Measurements from ENCODE around the gene RAB36.

The RAB36 gene

DNA sequence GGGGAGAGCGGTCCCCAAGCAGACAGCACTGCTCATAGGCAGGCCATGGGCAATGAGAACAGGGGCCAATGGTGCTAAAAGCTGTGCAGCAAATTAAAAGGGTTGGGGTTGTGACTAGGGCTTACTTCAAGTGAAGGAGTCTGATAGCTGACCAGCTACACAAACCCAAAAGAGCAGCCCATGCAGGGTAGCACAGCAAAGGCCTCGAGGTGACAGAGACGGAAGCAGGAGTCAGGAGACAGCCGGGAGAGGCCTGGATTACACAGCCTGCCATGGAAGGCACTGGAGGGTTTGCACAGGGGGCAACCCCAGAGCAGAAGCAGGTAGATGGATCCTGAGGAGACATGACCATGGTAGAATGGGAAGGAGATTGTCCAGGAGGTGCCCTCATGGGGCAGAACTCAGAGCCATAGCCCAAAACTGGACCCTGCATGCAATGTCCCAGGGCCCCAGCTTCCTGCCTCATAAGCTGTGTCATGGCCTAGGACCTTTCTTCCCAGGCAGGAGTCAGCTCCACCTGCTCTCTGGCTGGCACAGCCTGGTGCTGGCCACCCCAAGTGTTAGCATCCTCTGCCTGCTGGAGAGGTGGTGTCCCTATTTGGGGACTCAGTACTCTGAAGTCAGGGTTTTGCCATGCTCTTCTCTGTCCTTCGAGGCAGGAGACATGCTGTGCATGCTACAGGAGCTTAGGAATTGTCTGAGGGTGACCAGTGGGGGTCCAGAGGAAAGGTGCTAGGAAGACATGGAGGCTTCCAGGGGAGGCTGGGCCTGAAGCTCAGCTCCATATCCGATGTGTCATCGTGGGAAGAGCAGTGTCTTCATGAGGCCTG is 36.8 kb upstream of the RAB36 start:
- no peak for DNase-seq

DNA sequence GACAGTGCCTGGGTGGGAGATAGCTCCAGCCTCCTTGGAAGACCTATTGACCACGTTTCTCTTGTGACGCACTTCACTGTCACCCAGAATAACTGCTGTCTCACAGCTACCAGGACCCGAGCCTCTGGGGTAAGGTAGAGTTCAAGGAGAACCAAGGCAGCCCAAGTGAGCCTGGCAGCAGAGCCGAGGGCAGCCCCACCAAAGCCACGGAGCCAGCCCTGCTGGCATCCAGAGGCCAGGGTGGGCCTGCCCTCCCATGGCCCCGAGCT is 36.3 kb upstream of the RAB36 start:
- DNase-seq, result no peak

DNA sequence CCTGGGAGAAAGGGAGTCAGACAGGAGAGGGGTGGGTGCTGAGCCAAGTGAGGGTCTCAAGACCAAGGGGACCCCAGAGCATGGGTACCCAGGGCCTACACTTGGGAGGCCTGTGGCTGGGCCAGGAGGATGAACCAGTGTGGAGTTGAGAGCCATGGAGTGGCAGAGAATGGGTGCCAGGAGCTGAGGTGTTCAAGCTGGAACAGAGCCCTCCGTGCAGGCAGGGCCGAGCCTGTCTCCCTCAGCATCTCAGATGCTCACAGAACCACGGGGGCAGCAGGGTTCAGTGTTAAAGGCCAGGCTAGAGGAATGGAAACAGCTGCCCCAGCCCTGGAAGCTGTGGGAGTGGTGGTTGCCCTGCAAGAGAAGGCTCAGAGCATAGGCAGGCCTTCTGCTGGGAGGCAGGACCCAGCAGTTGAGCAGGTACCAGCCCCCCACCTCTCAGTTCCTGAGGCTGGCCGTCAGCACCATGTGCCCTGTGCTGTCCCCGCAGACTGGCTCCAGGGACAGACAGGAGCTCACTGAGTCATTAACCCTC is 35.8 kb upstream of the RAB36 start:
- DNase-seq, result no peak

DNA sequence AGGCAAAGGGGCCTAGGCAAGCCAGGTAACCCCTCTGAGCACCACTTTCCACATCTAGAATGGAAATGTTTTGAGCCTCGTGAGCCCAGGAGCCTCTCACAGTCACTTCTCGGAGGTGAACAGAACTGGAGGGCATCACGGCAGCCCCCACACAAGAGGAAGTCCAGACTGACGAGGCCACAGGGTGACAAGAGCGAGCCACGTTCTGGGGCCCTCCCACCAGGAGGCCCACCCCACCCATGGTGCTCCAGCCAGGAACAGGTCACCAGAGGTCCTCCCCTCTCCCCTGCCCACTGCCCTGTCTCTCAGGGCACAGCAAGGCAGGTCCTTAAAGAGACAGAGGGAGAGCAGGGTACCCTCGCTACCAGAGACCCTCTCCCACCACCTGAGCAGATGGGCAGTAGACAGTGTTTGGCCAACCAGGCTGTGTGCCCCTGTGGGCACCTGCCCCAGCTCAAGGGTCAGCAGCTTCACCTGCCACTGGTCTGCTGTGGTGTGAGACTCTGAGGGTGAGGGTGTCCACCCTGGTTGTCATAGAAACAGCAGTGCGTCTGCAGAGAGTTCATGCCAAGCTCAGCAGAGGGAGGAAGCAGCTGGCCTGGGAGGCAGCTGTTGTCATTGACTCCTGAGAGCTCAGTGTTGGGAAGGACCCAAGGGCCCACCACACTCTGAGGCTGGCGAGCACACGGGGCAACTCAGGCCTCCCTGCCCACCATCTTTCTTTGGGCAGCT is 34.9 kb upstream of the RAB36 start:
- no peak for DNase-seq

DNA sequence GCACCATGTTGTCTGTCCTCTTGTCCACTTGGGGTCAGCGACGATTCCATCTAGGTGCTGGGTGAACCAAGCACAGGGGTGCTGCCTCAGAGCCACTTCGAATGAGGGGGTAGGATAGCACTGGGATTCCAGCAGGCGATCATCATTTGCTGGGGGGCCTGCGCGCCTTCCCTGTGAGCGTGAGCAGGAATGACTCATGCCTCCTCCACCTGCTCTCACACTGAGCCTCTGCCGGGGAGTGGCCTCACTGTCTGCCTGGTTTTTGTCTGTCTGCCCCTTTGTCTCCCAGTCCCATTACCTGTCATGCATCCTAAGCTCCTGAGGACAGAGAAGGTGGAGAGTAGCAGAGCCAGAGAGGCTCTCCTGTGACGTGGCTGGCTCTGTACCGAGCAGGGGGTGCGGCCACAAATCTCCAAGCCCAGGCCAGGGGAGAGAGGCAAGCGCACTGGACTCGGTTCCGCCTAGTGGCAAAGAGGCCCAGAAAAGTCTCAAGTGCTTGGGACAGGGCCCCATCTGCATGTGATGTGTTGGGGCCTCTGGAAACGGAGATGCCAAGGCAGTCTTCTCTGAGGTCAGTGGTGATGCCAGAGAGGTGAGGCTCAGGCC is 34.3 kb upstream of the RAB36 start:
- no peak for DNase-seq

DNA sequence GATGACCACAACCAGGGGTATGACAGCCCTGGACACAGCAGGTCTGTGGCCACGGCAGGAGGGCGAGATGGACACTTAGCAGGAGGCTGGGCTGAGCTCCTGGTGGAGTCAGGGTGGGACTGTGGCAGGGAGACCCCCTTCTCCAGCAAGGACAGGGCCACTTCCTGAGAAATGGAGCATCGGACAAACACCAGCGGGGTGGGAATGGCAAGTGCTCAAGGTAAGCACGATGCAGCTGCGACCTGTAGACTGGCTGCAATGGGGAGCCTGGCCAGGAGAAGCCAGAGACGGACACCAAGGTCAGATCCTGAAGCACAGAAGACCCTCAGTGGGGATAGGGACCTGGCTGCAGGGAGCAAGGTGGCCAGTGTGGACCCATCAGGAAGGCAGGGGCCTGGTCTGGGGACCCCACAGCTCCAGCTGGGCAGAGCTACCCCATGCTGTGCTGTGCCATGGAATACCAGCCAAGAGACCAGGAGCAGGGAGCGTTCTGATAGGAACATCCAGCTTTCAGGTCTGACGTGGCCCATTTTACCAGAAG is 32.7 kb upstream of the RAB36 start:
- DNase-seq, result no peak

DNA sequence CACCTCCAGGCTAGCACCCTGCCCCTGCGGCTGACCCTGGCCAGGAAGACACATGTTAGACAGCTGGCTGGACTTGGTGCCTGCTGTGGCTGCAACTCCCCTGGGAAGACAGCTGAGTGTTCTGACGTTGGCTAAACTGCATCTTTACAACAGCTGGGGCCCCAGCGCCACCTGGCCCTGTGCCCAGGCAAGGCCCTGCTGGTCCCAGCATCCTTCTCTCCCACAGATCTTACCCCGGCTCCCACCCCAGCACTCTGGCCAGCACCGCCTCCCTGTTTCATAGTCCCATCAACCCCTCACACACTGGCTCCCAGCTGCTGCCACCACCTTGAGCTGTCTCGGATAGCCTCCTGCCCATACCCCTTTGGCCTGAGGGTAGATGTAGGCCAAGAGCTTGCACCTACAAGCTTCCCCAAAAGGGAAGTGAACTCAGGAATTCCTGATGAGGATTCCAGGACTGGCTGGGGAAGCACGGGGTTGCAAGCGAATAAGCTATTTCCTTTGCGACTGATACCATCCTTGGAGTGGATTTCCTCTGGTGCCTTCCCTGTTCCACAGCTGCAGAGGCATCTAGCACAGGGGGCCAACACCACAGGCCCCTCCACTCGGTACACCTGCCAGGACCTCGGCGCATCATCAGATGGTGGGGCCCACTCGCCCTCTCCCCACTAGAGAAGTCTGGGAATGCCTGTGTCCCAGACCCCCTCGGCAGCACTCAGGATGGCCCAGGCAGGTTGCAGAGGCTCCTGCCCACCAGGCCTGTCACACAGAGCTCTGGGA is 32.0 kb upstream of the RAB36 start:
- DNase-seq, result no peak

DNA sequence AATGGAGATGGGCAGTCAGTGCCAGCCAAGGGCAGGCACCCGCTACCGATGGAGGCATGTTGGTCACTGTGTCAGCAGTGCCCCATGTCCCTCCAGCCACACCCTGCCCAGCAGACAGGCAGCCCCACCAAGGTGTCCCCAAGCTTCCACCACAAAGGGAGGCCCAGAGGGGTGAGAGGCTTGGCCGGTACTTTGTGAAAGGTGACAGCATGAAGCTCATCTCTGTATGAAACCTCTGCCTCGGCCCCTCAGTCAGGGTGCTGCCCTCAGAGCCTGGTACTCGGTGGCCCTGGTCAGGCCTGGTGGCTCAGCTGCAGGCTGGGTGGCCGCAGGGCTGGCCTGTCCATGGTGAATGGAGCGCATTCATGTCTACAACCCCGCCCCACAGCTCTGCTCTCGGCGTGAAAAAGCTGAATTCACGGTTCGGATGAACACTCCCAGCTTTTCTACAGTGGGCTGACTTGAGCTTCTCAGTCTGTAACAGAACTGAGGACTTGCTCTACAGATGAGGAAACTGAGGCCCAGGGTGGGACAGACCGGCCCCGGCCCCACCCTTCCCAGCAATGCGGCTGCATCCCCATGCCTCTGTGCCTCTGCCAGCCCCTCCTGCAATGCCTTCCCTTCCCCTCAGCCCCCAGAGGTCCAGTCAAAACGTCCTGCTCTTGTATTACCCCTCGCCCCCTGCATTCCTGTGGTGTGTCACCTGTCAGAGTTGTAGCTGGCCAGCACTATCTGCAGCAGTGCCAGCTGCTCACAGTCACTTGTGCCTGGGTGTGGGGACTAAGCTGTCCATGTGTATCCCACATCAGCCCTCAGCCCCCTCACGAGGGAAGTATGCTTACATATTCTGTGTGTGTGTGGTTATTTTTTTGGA is 31.2 kb upstream of the RAB36 start:
- DNase-seq, result no peak

DNA sequence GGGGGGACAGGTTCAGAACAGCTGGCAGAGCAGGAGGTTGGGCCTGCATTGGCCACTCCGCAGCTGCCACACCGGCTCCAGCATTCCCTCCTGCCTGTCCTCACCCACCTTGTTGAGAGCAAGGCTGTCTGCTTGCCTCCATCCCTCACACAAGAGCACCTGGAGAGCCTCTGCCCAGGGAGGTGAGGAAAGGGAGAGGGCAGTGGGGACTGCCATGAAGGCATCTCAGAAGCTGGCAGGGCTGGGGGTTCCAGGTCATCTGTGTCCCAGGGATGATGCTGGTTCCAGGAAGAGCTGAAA is 30.6 kb upstream of the RAB36 start:
- DNase-seq, result no peak

DNA sequence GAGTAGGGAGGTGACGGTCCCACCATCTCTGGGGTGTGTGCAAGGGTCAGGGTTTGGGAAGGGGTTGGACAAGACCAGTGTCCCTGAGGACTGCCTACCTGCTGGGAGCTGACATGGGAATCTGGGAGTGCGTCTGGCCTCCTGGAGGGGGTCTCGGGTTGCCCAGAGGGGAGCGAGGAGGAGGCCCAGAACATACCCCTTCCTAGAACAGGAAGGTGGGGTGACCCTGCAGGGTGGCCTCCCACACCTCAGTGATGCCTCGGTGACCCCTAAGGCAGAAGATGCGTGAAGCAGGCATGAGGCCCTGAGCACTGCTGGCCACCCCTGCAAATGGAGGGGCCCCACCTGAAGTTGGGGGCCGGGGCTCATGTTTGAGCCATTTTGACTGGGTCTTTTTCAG is 29.9 kb upstream of the RAB36 start:
- DNase-seq, result no peak

DNA sequence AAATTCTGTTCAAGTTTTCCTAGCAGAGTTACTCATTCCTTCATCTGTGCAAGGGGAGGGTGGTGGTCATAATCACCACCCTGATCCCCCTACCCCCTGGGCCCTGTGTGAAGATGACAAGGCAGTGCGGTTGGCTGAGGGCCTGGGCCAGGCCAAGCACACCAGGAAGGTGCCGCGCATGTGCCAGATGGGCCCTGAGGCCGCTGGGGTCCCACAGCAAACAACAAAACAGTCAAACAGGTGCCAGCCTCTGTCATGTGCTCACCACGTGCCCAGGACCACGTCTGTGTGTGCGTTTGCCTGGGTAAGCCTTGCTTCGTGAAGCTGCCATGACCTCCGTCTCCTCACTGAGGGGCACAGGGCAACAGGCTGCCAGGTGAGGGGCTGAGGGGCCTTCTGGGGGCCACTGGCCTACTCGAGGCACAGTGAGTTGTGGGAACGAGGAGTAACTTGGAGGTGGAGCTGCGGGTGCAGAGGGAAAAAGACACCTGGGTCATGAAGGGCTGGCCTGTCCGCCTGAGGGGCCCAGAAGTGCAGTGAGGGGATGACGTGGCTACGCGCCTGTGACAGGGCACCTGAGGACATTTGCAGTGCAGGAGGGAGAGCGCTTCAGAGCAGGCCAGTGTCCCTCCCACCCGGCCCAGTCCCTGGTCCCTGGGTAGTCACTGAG is 29.3 kb upstream of the RAB36 start:
- DNase-seq, result no peak

DNA sequence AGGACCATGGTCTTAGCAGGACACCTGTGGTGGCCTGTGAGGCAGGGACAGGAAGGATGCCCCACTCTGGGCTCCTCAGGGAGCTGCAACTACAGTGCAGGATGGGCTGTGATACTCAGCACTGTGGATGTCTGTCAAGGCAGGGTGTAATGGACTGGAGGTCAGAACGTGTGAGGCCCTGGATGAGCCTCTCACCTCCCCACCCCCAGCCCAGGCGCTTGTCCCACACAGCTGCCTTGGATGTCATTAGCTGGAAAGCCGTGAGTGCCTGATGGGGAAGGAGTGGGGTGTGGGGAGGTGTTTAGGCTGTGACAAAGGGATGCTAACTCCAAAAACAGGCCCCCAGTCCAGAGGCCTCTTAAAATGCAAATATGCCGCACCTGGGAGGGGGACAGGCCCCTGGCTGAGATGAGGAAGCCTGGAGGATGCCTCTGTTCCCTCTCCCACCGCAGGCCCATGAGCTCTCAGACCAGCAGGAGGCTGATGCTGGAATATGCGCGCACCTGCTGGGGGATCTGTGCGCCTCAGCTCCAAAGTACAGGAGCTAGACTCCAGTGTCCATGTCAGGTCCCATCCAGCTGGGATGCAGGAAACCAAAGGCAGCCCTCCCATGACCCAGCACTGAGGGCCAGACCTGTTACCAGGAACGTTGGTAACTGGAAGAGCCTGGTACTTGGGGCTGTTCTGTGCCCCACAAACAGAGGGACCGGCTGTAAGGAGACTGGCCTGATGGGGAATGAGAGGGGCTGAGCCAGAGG is 28.6 kb upstream of the RAB36 start:
- no peak for DNase-seq

DNA sequence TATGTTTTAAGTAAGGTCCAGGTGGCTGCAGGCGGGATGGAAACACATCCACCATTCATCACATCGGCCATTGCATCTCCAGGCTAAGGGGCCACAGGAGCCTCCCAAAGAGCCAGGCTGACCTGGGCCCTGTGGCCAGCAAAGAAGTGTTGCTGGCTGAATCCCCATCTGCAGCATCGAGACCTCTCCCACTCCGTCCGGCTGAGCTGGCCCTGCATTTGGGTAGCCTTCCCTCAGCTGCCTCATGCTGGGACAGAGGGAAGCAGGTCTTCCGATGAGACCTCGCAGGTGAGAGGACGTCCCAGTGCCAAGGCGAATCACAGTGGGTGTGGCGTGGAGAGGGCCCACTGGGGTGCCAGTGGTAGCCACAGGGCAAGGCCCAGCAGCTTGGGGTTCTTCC is 28.0 kb upstream of the RAB36 start:
- DNase-seq, result no peak

DNA sequence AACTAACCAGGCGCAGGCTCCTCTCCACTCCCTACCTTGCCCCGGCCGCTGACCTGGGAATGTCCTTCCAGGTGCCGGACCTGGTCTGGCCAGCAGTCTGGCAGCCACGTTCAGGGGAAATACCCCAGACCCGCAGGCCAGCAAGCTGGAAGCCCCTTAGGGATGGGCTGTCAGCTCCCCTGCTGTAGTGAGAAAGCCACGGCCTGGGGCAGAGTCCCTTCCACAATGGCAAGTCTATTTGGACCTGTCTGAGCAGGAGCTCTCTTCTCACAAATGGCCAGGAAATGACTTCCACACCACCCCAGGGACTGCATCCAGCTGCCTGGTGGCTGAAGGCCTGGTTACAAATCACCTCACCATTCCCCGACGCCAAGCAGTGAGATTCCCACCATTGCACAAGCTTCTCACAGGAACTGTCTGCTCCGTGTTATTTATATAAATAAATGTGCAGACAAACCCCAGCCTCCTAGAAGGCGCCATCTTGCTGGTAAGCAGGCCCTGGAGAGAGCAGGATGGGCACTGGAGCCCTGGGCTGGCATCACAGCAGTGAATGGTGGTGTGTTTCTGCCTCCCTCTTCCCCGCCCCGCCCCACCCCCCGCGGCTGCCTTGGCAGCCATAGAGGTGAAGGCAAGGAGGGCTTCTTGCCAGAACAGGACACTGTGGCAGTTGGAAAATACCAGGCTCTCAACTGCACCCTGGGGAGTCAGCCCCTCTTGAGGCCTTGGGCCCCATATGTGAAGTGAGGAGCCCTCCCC is 27.2 kb upstream of the RAB36 start:
- DNase-seq, result no peak

DNA sequence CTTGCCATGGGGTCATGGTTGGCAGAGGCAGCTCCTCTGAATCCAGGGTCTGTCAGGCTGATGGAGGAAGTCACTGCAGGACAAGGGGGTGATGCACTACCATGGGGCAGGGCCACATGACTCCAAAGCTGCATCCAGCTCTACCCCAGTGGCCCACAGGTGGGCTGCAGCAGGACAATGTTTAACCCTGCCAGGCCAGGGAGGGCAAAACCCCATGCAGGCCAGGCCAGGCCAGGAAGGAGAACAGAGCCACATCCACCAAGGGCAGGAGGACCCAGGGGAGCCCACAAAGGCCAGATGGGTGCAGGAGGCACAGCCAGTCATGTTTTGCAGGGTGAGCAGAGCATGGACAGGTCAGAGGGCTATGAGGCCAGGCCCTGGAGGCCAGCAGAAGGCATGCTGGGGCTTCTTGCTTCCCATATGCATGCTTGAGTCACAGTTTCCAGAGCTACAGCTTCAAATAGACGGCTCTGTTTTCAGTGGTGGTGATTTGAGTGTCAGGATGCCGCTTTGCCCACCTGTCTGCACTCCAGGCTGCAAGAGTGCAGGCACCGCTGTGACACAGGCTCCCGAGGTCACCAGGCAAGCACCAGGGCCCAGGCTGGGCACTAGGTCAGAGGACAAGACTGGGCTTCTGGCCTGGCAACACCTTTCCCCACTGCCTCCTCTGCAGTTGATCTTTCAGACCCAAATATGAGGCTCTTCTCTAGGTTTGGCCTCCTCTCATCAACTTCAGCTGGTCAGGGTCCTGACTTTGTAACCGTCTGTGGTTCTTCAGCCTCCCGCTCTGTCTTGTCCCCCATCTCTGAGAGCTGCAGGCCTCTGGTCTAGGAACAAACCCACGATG is 26.4 kb upstream of the RAB36 start:
- DNase-seq, result no peak

DNA sequence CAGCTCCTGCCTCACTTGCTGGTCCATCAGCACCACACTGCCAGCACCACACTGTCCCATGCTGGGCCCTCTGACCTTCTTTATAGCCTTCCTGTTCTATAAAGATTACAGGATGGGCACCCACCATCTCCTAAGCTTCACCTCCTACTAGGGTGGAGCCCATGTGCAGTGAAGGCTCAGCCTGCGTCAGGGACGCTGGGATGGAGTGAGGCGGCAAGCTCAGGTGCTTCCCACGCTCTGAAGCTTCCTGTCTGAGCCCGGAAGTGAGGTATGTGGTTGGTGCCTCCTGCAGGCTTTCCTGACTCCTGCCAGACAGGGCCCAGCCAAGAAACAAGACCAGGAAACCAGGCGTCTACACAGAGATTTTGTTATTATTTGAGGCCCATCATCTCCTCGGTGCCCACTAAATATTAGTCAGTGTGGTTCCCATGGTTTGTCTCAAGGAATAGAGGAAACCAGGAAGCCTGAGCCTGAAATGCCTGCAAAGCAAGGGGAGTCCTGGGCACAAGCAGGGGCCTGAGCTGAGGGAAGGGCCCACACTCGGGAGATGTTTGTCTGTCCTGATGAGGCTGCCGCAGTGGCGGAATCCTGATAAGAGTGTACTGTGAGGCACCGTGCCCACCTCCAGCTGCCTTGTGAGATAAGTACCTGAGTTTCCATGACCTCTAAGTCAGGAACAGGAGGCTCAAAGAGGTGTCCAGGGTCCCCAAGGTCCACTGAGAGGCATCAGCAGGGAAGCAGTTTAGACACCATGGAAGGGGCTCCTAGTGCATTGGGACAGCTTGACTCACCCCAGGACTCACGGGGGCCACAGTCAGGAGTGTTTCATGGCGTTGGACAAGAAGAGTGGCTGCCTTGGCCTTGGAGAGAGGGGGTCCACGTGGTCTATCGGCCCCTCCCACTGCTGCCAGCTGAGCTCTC is 25.5 kb upstream of the RAB36 start:
- no peak for DNase-seq

DNA sequence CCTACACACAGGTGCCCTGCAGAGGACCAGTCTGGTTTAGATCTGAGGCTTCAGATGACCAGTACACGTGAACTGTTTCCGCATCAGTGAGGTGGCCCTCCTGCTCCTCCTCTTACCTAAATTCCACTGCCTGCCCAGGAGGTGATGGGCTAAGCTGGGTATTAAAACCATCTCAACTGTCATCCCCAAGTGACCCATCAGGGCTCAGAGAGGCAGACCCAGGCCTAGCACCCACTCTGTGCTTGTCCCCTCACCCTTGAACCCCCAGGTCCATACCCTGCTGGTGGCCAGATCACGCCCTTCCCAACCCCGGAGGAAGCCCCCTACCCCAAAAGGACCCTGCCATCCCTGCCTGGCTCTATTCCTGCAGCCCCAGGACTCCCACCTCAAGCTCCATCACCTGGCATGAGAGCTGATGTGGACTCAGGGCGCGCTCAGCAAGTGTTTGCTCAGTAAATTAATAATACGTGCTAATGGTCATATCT is 24.8 kb upstream of the RAB36 start:
- no peak for DNase-seq

DNA sequence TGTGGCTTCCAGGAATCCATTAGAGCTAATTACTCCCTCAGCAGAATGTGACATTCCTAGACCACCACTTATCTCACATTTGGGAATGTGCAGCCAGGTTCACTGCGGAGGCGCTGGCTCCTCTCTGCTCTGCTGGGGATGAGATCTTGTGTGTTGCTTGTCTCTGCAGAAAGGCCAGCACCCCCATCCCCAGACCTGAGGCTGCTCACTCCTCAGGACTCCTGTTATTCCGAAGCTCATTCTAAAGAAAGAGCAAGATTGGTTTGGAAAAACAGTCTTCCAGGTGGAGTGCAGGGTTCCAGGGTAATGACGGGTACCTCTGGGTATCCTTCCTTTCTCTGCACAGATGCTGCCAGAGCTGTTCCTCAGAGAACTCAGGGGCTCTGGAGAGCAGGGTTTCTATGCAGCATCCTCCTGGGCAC is 24.3 kb upstream of the RAB36 start:
- no peak for DNase-seq

Measured in KG1 (cell line).